GM12865 (cell line): ENCODE data around the gene SEMA6A.

ENCODE experiments used
- DNase-seq: peaks from one replicate; pipeline ENCODE4 v3.0.0; 2010; ENCODE audit warnings: low read depth
- H3K4me3 ChIP-seq: 2 replicates; pipeline ENCODE4 v1.5.1; 2011; ENCODE audit warnings: mild to moderate bottlenecking, low read depth, low read length, control low read depth
- CTCF ChIP-seq: IDR thresholded peaks from 2 replicates; pipeline ENCODE4 v1.5.1; 2011; ENCODE audit warnings: low read length, control low read depth, low read depth, inconsistent platforms; ENCODE audit not compliant: insufficient read depth; ENCODE audit errors: missing control alignments

SEMA6A gene

GRCh38 chr5:116486588-116486987, 88.0 kb downstream of the SEMA6A start:
- no peak overlapping the region for H3K4me3 ChIP-seq
- no peak for TF ChIP-seq CTCF
- DNase-seq: no peak

DNA sequence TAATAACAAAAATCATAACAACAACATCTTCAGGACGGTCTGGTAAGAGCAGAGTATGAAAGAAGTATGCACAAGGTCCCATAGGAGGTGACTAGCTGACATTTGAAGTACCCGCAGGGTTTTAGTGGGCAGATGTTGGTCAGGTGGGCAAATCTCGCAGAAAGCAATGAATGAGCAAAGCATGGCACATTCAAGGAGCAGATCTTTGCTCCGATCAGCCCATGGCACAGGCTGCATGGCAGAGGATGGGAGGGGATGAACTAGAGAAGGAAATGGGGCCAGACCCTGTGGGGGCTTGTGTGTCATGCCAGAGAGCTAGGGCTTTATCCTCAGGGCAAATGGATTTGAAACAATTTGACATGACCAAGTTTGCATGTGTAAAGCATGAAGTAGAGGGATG, 90.0 kb downstream of the SEMA6A start:
- no peak for TF ChIP-seq CTCF
- no peak overlapping the region for H3K4me3 ChIP-seq
- DNase-seq: no peak

DNA sequence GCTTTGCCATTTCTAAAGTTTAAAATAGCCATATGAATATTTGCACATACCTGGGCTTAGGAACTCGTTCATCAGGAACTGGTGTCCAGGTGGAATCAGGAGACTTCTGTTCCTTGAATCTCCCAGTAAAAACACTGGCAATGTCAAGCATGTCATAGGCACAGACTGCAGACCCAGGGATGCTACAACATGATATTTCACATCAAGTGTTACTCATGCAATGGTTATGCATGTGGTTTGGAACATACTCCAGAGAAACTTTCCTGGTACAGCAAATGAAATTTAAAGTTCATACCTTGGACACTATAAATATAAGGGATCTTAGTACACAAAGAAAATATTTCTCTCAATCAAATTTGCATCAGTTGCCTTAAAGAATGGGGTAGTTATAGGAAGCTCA, 92.2 kb downstream of the SEMA6A start:
- no peak overlapping the region for H3K4me3 ChIP-seq
- DNase-seq: no peak
- TF ChIP-seq CTCF: no peak

DNA sequence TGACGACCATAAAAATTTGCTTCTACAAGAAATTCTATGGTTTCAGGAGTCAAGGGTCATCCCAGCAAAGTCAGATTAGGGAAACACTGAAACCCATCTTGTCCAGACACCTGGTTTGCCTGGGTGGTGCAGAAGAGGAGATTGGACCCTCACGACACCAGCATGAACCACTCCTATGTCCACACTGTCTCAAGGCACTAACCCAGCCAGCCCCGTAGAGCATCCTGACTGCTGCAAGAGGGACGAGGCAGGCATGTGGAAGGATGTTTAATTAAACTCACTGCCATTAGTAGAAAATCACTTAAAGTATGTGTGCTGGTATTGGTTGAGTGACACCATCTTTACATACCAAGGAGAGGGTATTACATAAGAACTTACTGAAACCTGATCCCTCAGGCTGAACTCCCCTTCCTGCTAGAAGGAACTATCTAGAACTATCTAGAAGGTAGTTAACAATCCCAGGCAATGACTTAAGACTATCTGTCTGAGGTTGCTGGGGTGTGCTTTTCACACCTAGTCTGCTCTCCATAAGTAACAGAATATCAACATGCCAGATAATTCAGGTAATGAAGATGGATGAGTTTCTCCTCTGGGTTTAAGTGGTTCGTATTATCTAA, 93.6 kb downstream of the SEMA6A start:
- TF ChIP-seq CTCF: no peak
- no peak for DNase-seq

DNA sequence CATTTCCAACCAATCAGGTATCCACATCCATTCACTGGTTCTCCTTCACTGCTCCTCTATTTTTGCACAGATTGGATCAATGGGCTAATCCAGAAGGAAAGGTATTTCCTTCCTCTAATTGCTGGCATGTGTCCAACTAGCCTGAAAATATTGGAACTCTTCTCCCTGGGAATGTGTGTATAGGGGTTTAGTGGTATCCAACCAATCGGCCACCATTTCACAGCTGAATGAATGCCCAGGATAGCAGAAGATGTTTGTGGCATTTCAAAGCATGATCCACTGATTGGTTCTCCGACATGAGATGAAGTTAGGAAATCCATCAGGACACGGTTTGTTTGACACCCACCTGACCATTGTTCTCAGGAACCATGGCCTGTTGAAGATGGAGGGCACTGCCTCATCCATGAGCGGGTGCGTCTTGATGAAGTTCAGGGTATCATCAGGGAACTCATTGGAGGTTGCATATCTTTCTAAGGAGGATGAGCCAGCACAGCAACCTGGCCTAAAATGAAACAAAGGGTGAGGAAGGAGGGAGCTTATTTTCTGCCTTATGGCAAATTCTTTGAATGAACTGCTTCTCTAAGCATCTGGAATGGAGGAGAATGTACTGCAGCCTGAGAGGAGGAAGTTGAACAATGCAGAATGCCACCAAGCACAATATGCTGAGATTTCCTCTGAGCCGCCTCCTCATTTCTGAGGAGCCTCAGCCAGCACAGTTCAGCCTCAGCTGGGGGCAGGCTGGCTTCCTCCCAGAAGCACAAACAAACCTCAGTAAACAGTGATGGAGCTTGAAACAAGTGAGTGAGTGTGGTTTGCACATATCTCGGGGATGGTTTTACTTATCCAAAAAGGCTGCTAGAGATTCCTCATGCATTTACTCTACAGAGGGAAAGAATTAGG, 94.6 kb downstream of the SEMA6A start:
- no peak overlapping the region for H3K4me3 ChIP-seq
- DNase-seq: no peak
- TF ChIP-seq CTCF: no peak

More for the DNA sequence above, 93.6 kb downstream of the SEMA6A start:
- H3K4me3 ChIP-seq: no peak overlapping the region

DNA sequence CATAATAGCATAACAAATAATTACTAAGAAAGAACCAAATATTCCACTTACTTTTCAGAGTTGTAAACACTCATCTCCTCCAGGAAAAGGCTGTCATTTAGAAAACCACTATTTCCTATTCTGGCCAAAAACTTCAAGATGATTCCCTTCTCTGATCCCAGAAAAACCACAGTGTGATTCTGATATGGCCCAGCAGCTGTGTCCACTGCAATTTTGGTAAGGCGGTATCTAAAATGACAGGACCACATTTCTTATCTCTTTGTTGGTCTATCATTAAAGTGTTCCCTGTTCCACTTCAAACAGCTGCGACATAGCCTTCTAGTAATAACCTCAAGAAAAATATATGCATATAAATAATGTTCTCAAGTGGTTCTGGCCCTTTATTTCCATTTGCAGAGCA, 96.1 kb downstream of the SEMA6A start:
- no peak overlapping the region for H3K4me3 ChIP-seq
- TF ChIP-seq CTCF: no peak
- DNase-seq: no peak
